NOMO-1 treated with dmso at 0.1 percent for 144 hours (cell line): Measurements from ENCODE around the gene KCNG2.

Source experiments
- DNase-seq: peaks from one replicate; lab custom pipeline; 2025; ENCODE audit not compliant: unreplicated experiment; lab: John Stamatoyannopoulos, UW

KCNG2 gene

GRCh38 chr18:79902075-79902474 lies 104.3 kb downstream of the KCNG2 start:
- no peak for DNase-seq

GRCh38 chr18:79902640-79903039 lies 104.9 kb downstream of the KCNG2 start:
- no peak for DNase-seq

- no peak for DNase-seq
These were observed 105.4 kb downstream of the KCNG2 start for GRCh38 chr18:79903071-79903635.

DNA sequence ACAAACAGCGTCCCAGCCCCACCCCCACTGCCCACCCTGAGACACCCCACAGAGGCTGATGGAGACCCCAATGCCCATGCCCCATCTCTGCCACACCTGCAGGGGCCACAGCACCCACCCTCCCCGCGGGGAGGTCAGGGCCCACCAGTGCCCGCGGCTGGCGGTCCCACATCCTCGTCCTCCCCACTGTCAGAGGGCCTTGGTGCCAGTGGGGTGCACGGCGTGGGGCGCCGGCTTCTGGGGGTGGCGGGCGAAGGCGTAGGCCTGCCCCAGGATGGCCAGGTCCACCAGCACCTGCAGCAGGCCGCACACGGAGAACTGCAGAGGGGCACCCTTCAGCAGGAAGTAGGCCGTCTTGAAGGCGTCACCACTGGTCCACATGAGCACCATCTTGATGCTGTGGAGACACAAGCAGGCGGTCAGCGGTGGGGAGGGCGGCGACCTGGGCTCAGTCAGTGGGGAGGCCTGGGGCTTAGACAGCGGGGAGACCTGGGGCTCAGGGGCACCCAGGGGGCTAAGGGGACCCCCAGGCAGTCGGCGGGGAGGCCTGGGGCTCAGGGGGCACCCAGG lies 106.1 kb downstream of the KCNG2 start:
- no peak for DNase-seq

DNA sequence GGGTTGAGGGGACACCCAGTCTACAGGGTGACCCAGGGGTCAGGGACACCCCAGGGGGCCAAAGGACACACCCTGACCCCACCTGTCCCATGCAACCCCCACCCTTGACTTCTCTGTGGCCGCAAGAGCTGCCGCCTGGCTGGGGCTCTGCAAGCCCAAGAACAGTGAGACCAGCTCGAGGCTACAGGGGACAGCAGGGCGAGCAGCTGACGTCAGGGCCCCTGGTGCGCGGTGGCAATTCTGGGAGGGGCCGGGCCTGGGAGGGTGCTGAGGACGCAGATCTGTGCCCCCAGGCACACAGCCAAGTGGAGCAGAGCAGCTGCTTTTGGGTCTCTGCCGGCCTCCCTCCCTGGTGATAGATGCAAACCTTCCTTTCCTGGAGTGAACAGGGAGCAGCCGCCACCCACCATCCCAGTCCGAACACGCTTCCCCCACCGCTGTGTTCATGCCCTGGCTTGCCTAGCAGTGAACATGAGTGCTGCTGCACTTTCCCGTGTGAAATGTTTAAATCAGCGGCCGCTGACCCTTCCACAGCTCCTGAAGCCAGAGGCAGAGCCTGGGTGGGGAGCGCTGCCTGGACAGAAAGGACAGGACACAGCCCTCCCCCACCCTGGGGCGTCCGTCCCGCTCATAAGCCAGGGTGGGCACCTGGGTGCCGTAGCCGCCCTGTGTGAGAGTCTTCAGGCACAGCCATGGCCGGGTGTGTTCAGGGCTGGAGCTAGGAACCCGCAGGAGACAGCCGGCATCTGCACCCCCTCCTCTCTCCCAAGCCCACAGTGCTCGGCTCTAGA lies 106.8 kb downstream of the KCNG2 start:
- no peak for DNase-seq

DNA sequence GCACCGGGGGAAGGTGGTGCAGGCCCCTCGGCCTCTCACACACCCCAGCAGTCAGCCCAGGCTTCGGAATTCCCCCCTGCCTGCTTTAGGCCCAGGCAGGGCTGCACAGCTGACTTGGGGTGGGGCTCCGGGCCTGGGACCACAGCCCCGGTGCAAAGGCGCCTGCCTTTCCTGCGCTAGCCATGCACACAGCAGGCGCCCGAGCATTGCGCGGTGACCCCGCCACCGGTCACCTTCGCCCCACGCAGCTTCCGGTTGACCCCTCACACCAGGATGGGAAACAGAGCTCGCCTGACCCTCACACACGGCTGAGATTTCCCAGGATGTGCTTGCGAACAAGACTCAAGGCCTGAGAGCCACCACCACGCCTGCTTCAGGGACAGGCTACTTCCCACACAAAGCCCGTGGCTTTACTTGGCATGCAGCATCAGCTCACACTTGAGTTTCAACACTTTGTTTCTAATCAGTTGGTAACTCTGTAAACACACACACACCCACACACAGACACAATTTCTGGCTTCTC lies 107.7 kb downstream of the KCNG2 start:
- DNase-seq: no peak

- DNase-seq: no peak
These were observed 108.3 kb downstream of the KCNG2 start for GRCh38 chr18:79905993-79906392.

DNA sequence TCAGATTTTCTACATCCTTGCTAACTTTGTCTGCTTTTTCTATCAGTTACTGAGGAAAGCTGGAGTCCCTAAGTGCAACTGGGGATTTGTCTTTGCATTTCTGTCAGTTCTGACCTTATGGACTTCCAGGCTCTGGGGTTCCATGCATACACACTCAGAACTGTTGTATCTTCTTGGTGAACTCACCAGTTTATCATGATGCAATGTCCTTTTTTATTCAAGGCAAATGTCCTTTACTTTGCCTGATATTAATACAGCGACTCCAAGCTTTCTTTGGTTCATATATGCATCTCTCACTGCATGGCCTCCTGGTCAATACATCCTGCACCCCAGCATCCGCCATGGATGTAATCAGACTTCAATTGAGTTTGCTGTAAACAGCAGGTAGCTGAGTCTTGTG lies 109.0 kb downstream of the KCNG2 start:
- DNase-seq: no peak

GRCh38 chr18:79910563-79911343 lies 113.0 kb downstream of the KCNG2 start:
- no peak for DNase-seq

- no peak for DNase-seq
These were observed 113.9 kb downstream of the KCNG2 start for GRCh38 chr18:79911344-79912270.

DNA sequence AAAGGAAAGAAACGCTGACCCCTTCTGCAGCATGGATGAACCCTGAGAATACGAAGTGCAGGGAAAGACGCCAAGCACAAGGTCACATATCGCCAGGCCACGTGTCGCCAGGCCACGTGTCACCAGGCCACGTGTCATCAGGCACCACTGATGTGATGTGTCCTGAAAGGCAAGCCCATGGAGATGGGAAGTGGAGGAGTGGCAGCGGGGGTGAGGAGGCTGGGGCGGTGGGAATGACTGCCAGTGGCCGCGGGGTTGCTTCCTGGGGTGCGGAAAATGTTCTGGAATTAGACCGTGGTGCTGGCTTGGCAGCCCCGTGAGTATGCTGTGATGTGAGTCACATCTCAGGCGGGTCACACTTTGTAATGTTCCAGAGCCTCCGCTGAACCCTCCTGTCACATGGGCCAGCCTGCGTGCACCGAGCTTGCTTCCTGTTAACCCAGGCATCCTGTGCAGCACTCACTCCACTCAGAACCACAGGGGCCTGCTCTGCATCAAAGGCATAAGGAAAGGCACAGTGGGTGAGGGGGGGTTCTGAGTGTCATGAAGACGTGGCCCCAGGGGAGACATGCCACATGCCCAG lies 114.8 kb downstream of the KCNG2 start:
- DNase-seq: no peak

DNA sequence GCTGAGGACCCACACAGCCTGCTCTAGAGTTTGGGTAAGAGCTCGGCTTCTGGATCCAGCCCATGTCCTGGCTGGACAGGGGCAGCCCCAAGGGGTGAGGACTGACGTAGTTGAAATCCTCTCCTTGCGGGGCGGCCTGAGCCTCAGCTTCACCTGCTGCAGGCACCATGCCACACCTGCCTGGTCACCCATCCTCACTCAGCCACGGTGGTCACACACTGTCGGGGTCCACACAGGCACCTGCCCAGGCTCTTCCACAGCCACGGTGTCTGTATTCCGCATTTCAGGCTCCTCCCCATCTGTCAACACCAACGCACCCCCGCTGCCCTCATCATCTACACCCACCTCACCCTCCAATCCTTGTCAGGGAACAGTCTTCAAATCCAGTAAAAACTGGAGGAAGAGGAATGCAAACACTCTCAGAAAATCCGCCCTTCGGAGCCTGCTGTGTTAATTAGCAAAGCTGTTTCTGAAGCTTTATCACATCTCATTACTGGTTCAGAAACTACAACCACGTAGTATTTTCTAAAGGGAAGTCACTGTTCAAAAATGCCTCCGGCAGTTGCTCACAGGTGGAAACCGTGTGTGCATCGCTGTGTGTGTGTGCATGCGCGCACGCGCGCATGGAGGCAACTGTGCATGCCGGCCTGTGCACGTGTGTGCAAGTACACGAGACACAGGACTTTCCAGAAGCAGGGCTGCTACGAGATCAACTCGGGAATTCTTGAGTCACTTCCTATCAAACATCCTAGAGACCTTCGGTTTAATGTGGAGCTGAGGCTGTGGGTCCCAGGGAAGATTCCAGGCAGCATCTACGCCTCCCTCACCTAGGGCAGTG lies 115.5 kb downstream of the KCNG2 start:
- no peak for DNase-seq

- no peak for DNase-seq
These were observed 116.9 kb downstream of the KCNG2 start for GRCh38 chr18:79914614-79915160.

DNA sequence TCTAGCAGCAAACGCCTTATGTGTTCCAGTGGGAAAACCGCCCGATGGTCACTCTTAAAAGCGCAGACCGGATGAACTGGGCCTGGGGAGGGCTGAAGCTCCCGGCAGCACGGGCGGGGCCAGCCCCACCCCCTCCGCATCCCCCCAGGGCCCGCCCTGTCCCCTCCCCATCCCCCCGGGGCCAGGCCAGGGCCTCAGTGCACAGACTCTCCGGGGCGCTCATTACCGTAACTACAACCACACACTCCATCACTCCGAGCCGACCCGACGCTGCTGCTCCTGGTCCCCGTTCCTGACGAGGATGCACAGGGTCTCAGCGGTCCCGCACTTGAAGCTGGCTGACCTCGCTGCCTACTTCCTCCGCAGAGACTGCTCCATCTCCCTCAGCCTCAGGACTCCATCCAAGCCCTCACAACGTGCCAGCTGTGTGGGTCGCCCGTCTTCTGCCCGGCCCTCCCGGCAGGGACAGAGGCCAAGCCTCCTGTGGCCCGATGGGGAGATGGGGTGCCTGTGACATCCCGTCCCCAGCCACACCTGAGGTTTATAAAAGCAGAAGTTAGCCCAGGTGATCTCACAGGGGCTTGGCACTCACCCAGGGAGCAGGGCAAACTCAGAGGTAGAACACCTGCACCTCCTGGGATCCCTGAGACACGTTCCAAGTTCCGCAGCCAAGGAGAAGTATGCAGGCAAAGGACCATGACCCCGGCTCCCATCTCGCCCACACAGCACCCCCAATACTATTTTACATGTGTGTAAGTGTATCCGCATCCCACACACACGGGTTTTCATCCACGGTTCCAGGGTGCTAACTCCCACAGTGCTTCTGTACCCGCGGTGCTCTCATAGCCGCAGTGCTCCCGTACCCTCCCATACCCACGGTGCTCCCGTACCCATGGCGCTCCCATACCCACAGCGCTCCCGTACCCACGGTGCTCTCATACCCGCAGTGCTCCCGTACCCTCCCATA lies 117.7 kb downstream of the KCNG2 start:
- no peak for DNase-seq

DNA sequence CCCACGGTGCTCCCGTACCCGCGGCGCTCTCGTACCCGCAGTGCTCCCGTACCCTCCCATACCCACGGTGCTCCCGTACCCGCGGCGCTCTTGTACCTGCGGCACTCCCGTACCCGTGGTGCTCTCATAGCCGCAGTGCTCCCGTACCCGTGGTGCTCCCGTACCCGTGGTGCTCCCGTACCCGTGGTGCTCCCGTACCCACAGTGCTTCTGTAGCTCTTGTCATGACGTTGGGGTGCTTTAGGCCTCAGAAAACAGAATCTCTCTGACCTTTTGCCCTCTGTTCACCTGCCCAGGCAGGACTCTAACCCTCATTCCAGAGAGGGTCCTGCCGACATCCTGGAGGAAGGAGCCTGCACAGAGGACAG lies 118.4 kb downstream of the KCNG2 start:
- no peak for DNase-seq

DNA sequence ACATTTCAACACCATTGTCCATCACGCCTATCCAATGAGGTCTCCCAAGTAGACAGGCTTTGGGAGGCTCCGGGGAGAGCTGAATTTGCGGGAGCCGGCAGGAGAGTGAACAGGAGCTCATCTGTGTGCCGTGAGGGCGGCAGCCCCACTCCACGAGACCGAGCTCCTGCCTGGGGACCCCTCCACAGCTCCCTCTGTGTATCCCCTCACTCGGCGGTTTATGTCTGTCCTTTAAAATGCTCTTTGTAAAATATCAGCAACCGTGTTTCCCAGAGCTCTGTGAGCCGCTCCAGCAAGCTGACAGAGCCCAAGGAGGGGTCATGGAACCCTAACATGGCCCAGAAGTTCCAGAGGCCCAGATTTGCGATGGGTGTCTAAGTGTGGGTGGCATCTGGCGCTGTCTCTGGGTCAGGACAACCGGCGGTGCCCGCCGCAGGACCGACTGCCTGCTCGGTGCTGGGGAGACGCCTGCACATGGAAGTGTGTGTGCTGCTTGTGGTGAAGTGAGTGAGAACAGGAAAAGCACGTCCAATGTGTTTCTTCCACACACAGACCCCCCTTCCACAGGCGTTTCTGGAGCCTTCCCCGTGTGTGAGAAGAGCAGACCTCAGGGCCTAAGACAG lies 118.9 kb downstream of the KCNG2 start:
- DNase-seq: no peak

DNA sequence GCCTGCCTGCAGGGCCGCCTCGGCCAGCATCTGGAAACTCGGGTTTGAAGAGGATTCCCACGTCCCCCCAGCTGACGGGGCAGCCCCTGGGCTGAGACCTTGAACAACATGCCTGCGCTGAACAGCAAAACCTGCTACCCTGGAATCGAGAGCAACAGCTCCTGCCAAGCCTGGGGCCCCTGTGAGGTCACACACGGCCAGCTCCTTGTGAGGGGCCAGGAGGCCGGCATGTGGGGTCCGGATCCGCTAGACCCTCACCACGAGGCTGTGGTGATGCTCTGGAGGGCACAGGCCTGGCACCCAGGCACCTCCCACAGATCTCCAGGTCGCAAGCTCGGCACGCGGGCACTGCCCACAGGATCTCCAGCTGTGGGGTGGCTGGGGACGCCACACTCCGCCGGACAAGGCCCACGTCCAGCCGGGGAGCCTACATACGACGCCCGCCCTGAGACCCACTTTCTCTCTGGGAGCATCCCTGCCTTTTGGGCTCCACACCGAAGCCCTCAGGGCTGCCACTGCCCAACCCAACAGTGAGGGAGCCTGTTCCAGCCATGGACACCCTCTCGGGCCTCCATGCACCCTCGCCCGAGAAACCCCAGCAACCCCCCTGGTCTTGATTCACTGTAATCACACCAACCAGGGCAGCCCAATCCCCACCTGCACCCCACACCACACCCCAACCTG lies 119.6 kb downstream of the KCNG2 start:
- no peak for DNase-seq
